HG02759 (cell line): ENCODE data around the gene C1orf116.

ENCODE experiments used
- ATAC-seq: cut with Tn5 transposase; IDR thresholded peaks from one replicate; pipeline ENCODE4 v1.9.1; 2021; ENCODE audit warnings: mild to moderate bottlenecking, moderate library complexity; ENCODE audit not compliant: unreplicated experiment

C1orf116 gene

DNA sequence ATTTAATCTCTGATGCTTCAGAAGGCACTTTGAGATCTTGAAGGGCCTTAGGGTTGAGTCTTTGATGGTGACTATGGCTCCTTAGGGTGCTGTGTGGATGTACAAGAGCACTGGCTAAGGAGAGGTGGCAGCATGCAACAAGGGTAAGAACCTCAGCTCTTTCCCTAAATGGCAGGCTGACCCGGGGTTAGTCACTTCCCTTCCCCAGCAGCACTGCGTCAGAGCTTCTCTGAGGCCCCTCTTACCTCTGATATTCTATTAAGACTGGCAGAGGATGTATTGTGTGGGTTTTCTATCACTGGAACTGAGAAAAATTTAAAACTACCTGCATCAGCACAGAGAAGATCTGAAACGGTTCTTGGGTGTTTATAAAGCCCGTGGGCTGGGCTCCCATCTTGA, 11.8 kb downstream of the C1orf116 start:
- no peak for ATAC-seq

DNA sequence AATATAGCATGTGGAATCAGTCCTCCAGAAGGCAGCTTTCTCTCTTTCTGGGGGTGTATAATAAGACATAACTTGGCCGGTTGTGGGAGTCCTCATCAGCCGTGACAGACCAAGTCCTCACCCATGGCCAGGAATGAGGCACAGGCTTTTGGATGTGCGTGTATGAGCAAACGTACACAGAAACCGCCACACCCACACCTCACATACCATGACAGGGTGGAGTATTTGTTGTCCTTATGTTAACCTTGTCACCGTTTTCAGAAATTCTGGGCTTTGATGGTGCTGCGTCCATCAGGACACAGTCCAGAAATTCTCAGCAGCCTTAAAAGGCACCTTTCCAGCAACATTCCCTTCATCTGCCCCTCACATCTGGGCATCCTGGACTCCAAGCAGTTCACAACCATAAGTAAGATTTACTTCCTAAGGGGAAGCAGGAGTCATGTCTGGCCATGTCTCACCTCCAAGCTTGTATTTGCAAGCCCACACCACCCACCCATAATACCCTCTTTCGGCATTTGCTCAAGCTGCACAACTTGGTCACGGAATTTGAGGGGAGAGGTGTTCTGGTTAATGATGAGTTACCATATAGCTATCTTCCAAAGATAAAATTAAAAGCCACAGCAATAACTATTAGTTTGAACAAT, 12.4 kb downstream of the C1orf116 start:
- ATAC-seq = no peak

DNA sequence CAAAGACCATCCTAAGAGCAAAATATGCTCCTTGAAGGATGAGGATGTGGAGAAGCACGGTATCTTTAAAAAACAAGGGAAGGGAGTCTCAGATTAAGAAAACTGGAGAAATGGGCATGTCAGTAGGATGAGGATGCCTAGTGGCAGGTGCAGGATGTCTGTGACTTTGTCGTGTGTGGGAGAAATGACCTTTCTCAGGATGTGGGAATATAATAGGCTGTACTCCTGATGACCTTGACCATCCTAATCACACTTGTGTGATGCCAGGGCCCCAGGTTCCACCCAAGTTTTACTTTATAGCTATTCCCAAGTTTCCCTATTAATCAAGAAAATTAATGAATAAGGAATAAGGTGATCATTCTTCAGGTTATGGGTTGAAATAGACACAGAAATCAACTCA, 12.9 kb downstream of the C1orf116 start:
- no peak for ATAC-seq

DNA sequence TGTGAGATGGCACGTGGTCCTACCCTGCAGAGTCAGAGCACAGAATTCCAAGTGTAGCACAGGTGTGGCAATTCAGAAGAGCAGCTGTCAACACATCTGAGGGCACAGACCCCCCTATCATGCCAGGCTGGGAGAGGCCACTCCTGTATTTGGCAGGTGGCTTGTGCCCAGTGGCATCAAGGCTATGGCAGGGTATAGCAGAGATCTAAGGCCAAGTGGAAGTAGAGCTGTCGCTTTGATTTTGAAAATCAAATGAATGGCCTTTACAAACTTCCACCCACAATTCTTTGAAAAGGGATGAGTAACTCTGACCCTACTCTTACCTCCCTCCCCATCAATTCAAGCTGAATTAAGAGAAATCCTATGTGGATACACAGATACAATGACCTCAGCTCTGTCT, 13.4 kb downstream of the C1orf116 start:
- no peak for ATAC-seq

DNA sequence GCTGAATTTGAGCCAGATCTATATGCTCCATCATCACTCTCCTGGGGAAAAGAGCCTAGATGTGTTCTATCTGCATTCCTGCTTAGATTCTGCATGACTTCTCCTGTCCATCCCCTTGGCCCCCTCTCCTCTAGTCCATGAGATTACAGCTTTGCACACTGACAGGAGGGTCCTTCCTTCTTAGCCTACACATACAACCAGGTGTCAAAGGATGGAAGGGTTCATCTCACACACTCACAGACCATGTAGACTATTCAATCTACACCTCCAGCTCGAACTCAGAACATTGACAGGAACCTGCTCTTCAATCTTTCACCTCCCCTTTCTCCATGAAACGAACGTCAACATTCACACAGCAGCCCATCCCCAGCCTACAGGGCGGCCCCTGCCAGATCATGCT, 13.8 kb downstream of the C1orf116 start:
- no peak for ATAC-seq

DNA sequence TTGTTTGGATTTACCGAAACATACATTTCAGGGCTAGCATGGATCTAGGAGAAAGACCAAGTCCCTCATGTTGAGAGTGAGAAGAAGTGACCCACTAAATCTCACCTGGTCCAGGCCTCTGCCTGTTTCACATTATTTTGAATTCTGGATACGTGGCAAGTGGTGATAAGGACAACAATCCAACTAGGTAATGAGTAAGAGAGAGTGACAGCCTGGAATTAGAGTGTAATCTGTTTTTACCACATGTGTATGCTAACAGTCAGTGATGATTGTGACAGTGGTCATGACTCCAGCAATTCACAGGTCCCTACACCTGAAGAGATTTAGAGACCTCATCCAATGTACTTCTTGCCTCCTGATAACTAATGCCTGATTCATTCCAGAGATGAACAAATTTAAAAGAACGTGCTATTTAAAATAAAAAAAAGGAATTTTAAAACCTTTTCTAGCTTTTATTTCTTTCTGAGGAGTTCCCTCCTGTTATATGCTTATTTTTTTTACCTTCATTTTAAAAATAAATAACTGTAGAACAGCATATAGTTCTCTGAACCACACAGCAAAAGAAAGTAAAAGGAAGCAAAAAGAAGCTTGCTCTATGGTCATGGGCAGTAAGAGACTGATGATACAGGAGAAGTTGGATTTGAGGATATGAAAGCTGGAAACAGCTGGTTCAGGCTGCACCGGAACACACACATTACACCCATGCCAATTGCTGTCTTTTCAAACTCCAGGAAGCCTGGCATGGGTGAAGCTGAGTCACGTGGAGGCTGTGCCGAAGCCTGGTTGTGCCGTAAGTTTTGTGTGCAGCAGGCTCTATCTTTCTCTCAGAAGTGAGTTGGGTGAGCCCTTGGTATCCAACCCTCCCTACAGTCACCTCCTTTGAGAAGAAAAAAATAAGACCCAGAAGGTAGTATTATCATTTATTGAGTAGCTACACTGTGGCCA, 14.7 kb downstream of the C1orf116 start:
- no peak for ATAC-seq

DNA sequence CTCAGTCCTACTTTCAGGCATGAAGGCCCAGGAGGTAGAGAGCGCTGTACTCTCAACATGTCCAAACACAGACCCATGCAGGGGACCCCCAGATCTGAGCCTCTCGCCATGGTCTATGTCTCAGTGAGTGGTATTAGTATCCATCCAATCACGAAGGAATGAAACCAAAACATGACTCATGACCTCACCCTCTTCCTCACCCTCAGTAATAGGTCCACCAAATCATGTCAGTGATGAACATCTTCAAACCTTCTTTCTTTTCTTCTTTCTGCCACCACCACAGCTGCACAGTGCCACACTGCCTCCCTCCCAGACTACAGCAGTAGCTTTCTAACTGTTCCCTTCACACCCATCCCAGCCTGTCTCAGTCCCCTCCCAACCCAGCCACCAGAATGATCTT, 16.8 kb downstream of the C1orf116 start:
- ATAC-seq = no peak

DNA sequence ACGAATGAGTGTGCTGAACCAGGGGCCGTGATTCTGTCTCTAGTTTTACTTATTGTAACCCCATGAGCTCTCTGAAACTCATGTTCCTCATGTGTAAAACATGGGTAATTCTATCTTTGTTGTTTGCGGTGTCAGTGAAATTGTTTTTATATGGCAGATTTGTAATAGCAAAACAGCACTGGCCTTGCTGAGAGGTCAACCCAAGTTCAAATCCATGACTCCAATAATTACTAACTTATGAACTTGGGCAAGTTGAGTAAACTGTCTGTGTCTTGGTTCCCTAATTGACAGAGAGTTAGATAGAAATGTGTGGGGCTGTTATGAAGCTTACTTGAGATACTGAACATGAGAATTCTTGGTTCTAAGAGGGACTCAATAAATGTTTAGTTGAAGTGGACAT, 17.8 kb downstream of the C1orf116 start:
- no peak for ATAC-seq

DNA sequence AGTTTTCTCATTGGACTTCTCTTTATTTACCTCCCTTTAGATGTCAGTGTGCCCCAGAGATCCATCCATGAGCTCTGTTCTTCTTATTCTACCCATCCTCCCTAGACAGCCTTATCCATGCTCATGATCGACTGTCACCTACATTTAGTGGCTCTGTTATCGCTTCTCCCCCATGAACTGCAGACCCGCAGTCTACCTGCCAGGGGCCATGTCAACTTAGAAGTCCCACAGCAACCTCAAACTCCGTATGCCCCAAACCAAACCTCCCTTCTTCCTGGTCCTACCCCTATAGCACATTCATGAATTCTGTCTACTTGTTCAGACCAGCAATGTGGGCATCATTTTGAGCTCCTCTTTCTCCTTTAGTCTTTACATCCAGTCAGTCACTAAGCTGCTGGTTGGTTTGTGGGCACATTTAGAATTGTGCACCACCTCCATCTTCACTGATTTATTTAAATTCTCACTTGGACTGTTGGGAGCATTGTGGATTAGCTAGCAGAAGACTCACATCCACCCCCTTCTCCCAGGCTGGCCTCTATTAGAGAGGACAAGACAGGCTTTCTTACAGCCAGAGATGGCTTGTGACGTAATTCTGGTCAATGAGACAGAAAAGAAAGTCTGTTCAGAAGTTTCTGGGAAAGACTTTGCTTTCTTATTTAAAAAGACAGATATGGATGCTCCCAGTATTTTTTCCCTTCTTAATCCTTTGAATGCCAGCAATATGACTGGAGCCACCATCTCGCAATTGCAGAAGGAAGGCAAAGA, 19.1 kb downstream of the C1orf116 start:
- no peak for ATAC-seq

DNA sequence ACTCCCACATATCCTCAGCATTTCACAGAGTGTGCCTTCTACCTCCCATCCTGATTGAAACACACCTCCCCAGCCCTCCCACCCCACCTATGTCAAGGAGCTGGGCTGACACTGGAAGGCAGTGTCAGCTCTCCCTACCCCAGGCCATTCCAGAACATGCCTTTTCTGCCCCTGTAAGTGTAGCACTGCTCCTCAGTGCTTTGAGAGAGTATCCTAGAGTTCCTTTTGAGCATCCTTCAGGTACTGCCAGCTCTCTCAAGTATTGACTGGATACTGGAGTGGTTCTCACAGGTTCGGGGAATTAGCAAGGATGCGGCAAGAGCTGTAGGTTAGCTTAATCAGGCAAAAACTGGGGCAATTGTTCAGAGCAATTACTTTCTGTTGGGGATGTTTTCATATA, 21.8 kb downstream of the C1orf116 start:
- ATAC-seq = no peak

DNA sequence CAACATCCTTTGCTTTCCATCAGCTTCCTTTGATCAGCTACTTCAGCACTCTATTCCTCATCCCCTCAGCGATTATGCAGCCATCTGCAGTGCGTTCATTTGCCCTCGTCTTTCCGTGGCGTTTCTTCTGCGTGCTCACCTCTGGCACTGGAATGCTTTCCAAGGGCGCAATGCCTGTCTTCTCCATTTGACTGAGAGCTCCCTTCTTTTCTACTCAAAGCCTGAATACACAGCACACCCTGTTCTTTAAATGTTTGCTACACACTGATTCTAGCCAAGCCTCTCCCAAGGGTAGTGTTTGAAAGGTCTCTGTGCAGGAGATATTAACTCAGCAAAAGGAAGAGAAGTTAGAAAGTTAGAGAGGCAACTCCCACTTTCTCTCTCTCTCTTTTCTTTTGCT, 22.6 kb downstream of the C1orf116 start:
- ATAC-seq = no peak

DNA sequence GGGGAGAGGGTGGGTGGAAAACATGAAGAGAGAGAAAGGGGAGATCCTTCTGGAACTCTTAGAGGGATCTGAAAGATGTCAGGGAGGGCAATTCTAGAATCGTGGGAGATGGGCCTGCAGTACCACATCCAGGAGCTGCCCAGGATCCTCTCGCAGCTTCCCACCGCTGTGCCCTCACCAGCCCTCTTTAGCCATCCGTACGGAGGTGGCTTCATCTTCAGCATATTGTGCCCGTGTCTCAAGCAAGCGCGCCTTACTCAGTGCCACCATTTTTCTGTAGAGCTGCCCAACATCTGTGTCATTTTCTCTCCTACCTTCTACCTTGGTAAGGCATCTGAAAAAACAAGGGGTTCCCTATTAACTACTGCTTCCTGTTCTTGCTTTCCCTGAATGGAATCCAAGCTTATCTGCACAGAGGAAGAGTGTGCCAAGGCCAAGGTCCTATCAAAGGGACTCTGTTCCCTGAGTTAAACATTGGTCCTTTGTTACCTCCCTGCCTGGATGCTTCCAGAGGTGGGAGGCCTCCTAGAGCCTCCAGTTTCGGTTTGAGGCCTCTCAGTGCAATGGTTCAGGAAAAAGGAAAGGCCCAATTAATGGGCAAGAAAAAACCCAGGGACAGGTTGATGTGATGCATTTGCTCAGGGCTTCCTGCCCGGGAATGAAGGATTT, 23.2 kb downstream of the C1orf116 start:
- no peak for ATAC-seq

DNA sequence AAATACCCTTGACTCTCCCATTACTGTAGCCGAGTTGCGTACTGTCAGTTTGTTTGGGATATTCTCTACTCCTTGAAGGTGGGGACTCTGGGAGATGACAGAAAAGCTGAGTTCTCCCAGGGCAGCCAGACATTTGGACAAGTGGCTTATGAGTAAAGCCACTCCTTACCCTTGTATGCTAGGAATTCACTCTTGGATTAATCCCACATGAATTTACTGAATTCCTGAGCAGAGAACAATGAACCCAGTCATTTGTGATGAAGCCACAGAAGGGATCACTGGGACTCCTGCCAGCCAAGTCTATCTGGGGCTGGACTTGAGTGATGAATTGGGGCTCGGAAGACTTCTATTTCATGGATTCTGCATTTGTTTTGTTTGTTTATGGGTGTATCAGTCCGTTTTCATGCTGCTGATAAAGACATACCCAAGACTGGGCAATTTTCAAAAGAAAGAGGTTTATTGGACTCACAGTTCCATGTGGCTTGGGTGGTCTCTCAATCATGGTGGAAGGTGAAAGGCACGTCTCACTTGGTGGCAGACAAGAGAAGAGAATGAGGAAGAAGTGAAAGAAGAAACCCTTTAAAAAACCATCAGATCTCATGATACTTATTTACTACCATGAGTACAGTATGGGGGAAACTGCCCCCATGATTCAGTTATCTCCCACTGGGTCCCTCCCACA, 25.1 kb downstream of the C1orf116 start:
- ATAC-seq = no peak

DNA sequence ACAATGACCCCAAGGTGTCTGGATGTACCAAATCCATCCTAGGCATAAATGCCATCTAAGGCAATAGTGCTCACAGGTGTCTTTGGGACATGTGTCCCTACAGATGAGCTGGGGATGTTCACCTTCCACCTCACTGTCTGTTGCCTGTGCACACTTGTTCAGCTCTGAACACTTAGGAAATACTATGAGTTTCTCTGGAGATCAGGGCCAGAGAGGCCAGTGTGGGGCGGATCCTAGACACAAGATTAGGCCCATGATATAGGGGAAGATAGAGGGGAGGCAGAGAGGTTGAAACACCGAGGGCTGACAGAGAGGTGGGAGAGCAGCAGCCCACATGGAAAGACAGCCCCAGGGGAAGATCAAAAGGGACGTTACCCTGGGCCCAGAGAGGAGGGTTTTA, 25.6 kb downstream of the C1orf116 start:
- no peak for ATAC-seq

DNA sequence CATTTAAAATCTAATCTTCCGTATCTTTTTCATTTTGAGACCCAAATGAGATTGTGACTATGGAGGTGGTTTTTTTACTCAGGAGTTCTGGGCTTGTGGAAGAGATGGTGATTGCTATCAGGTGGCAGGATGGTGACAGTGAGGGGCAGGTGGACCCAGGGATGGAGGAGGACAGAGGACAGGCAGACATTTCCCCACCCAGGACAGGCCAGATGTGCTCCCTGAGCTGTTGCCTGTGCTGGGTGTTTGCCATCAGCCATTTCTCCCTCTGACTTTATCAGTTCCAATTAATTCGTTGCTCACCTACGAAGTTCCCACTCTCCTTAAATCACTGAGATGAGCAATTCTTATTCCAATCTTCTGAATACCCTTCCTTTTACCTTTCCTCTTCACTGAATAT, 26.5 kb downstream of the C1orf116 start:
- ATAC-seq = no peak

DNA sequence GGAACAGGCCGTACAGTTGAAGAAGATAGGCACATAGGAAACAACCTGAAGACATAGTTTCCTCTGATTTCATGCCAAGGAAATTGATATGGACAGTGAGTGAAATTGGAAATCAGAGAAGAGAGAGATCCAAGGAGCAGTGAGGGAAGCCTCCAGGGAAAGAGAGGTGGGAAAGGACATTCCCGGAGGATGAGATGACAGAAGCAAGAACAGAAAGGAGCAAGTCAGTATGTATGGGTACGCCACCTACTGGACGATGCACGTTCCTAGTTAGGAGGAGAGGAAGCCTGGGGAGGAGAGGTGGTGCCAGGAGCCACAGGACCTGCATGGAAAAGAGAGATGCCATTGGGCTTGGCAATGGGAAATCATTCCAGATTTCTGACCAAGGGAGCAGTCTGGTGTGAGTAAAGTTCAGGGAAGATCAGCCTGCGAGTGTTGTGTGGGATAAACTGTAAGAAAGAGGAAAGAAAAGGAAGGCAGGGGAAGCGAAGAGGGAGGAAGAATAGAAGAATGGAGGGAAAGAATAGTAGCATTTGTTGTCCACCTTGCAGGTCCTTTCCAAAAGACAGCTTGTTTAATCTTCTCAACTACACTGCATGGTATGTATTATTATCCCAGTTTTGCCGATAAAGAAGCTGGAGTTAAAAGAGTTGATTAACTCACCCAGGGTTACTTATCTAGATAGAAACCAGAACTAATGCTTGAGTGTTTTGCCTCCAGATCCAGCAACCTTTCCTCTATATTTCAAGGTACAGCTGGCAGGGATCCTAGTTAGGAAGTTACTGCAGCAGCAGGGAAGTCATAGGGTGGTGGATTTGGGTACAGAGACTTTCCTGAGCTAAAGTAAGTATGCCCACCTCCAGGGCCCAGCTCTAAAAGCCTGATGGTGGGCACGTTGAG, 27.4 kb downstream of the C1orf116 start:
- ATAC-seq = no peak

DNA sequence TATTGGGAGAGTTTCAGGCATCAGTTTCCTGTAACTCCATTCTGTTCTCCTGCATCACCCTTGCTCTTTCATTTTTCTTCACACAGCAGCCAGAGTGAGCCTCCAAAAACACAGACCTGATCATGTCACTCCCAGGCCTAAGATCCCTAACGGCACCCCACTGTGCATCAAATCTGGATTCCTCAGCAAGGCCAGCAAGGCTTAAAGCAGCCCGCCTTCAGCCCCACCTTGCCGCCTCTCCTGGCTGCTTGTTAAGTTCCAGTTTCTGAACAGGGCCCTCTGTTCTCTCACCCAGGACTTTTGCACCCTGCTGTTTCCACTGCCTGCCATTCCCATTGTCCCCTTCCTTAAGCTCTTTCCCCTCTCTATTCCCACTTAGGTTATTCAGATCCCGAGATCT, 29.3 kb downstream of the C1orf116 start:
- no peak for ATAC-seq

DNA sequence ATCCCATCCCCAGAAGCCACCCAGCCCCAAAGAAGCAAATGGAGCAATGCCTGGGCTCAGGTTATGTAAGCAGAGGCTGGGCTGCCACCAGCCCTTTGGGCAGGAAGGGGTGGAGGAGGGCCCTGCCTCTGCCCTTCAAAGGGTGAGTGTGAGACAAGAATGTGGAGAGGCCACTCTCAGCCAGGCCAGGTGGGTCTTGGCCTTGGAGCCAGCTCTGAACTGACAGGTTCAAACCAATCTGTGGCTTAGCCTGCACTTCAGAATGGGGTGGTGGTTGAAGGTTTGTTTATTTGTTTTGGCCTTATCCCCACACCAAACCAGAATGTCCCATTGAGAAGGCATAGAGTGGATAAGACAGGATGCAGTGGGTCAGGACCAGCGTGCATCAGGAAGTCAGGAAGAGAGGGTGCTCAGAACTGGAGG, 29.8 kb downstream of the C1orf116 start:
- no peak for ATAC-seq

DNA sequence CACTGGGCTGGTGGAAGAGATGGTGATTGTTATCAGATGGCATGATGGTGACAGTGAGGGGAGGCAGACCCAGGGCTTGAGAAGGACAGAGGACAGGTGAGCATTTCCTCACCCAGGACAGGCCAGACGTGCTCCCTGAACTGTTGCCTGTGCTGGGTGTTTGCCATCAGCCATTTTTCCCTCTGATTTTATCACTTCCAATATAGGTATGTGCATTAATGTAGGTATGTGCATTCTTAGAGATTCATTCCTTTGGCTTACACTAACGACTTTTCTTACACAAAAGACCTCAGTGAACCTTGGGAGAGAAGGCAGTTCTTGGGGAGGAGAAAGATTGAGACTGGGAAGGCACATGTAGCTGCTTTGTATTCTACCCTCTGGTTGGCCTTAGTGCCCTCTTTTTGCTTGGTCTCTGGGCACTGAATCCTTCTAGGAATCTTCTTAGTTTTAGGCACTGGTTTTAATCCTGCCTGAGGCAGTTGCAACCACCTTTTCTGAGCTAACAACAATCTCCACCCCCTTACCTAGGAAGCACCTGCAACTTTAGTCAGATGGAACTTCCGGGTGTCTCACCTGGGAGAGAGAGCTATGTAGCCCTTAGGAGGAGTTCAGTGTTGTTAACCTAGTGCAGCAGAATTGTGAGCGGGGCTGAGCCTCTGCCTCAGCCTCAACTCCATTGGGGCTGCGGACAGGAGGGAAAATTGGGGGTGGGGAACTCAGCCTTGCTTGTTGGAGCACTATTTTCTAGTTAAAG, 30.9 kb downstream of the C1orf116 start:
- no peak for ATAC-seq
